ENCODE data around the gene PRCP. TPM values are rescaled to one million over a fixed set of nuclear protein-coding genes. Genes with fewer than 3 reads are reported as not detected.

The PRCP gene
- total and polyA plus RNA-seq, 2 donors from 2014 or later = 115 to 202 TPM

- no peaks in the 10 kb centered on the region for H3K36me3 ChIP-seq (ENCODE audit: control insufficient read depth in 2 of 3, insufficient read depth in 3 of 3, low read length in 3 of 3)
- no peak overlapping the region for H3K4me3 ChIP-seq (ENCODE audit: low read length in 3 of 3)
- H3K27ac ChIP-seq (ENCODE audit: low read depth in 2 of 2, low read length in 2 of 2) = no peak overlapping the region
- H3K27me3 ChIP-seq (ENCODE audit: control insufficient read depth, insufficient read depth, low read length) = no peaks in the 10 kb centered on the region
- no peak overlapping the region for H3K9ac ChIP-seq (ENCODE audit: low read length in 3 of 3)
- FAIRE-seq (no peak), DNase-seq (no peak)
- no peaks in the 10 kb centered on the region for H3K4me1 ChIP-seq (ENCODE audit: control insufficient read depth in 2 of 3, insufficient read depth in 2 of 3, low read depth in 1 of 3, low read length in 3 of 3)
- intact Hi-C loops (cut with DNase I) = no loop called here
- TF ChIP-seq CTCF (IDR thresholded peaks at IDR 0.05; ENCODE audit: borderline replicate concordance, extremely low read depth, insufficient read depth) = no peak
- H3K9me3 ChIP-seq (ENCODE audit: control insufficient read depth in 2 of 3, insufficient read depth in 1 of 3, low read length in 3 of 3) = no peaks in the 10 kb centered on the region
Measured at GRCh38 chr11:82937554-82937953, 37.3 kb upstream of the PRCP start.

GRCh38 chr11:82936261-82936660, 36.0 kb upstream of the PRCP start:
- Histone ChIP-seq H3K9me3 (ENCODE audit: control insufficient read depth in 2 of 3, insufficient read depth in 1 of 3, low read length in 3 of 3) (no peaks in the 10 kb centered on the region), H3K9ac (ENCODE audit: low read length in 3 of 3) (no peak overlapping the region), H3K27me3 (ENCODE audit: control insufficient read depth, insufficient read depth, low read length) (no peaks in the 10 kb centered on the region), H3K4me1 (ENCODE audit: control insufficient read depth in 2 of 3, insufficient read depth in 2 of 3, low read depth in 1 of 3, low read length in 3 of 3) (no peaks in the 10 kb centered on the region), H3K27ac (ENCODE audit: low read depth in 2 of 2, low read length in 2 of 2) (no peak overlapping the region), H3K36me3 (ENCODE audit: control insufficient read depth in 2 of 3, insufficient read depth in 3 of 3, low read length in 3 of 3) (no peaks in the 10 kb centered on the region), H3K4me3 (ENCODE audit: low read length in 3 of 3) (no peak overlapping the region)
- no peak for FAIRE-seq
- DNase-seq = no peak
- intact Hi-C loops (cut with DNase I) = no loop called here
- no peak for TF ChIP-seq CTCF (IDR thresholded peaks at IDR 0.05; ENCODE audit: borderline replicate concordance, extremely low read depth, insufficient read depth)

- H3K27ac ChIP-seq (ENCODE audit: low read depth in 2 of 2, low read length in 2 of 2) = no peak overlapping the region
- no peaks in the 10 kb centered on the region for H3K4me1 ChIP-seq (ENCODE audit: control insufficient read depth in 2 of 3, insufficient read depth in 2 of 3, low read depth in 1 of 3, low read length in 3 of 3)
- H3K9me3 ChIP-seq (ENCODE audit: control insufficient read depth in 2 of 3, insufficient read depth in 1 of 3, low read length in 3 of 3) = no peaks in the 10 kb centered on the region
- H3K27me3 ChIP-seq (ENCODE audit: control insufficient read depth, insufficient read depth, low read length) = no peaks in the 10 kb centered on the region
- intact Hi-C loops (cut with DNase I) = no loop called here
- no peak for TF ChIP-seq CTCF (IDR thresholded peaks at IDR 0.05; ENCODE audit: borderline replicate concordance, extremely low read depth, insufficient read depth)
- FAIRE-seq (no peak), DNase-seq (no peak)
- no peak overlapping the region for H3K9ac ChIP-seq (ENCODE audit: low read length in 3 of 3)
- no peak overlapping the region for H3K4me3 ChIP-seq (ENCODE audit: low read length in 3 of 3)
- no peaks in the 10 kb centered on the region for H3K36me3 ChIP-seq (ENCODE audit: control insufficient read depth in 2 of 3, insufficient read depth in 3 of 3, low read length in 3 of 3)
Measured at GRCh38 chr11:82932564-82932963, 32.3 kb upstream of the PRCP start.

- Histone ChIP-seq H3K9me3 (ENCODE audit: control insufficient read depth in 2 of 3, insufficient read depth in 1 of 3, low read length in 3 of 3) (no peaks in the 10 kb centered on the region), H3K9ac (ENCODE audit: low read length in 3 of 3) (no peak overlapping the region), H3K27me3 (ENCODE audit: control insufficient read depth, insufficient read depth, low read length) (no peaks in the 10 kb centered on the region), H3K4me3 (ENCODE audit: low read length in 3 of 3) (no peak overlapping the region), H3K27ac (ENCODE audit: low read depth in 2 of 2, low read length in 2 of 2) (no peak overlapping the region), H3K36me3 (ENCODE audit: control insufficient read depth in 2 of 3, insufficient read depth in 3 of 3, low read length in 3 of 3) (no peaks in the 10 kb centered on the region), H3K4me1 (ENCODE audit: control insufficient read depth in 2 of 3, insufficient read depth in 2 of 3, low read depth in 1 of 3, low read length in 3 of 3) (no peaks in the 10 kb centered on the region)
- intact Hi-C loops (cut with DNase I) = no loop called here
- no peak for FAIRE-seq
- DNase-seq = no peak
- TF ChIP-seq CTCF (IDR thresholded peaks at IDR 0.05; ENCODE audit: borderline replicate concordance, extremely low read depth, insufficient read depth) = no peak
Measured at GRCh38 chr11:82930734-82931133, 30.5 kb upstream of the PRCP start.
